Transverse colon (tissue), 4 donors: Measurements from ENCODE around the gene HSP90AA1. TPM values are rescaled to one million over a fixed set of nuclear protein-coding genes. Genes with fewer than 3 reads are reported as not detected.
"Not testable (repeated sequence)": the region's sequence is repeated elsewhere in the genome, so short reads cannot be mapped to it uniquely, and the experiment has no call there.

Experiments
- DNase-seq: peaks from one replicate; pipeline ENCODE4 v3.0.0-alpha.2; 2019
- H3K27ac ChIP-seq, 4 donors: fragments of 200-600 bp; sonication (generic); 2 replicates each; pipeline ENCODE4 v1.5.1; 2016 to 2018; ENCODE audit warnings: inconsistent platforms in 4 of 4
- H3K27me3 ChIP-seq: fragments of 200-600 bp; sonication (generic); 2 replicates; pipeline ENCODE4 v1.5.1; 2017; ENCODE audit warnings: inconsistent platforms
- H3K36me3 ChIP-seq, 4 donors: fragments of 200-600 bp; sonication (generic); 2 replicates each; pipeline ENCODE4 v1.5.1; 2017 to 2019; ENCODE audit warnings: inconsistent platforms in 4 of 4
- H3K4me1 ChIP-seq, 4 donors: fragments of 200-600 bp; sonication (generic); 2 replicates each; pipeline ENCODE4 v1.5.1; 2017 to 2020; ENCODE audit warnings: inconsistent platforms in 4 of 4
- H3K4me3 ChIP-seq, 4 donors: fragments of 200-600 bp; sonication (generic); 1 replicate in 1 of 4; 2 replicates in 3 of 4; pipeline versions ENCODE4 v1.5.1 to v1.6.1; 2017 to 2019; ENCODE audit warnings: inconsistent platforms in 4 of 4
- H3K9me3 ChIP-seq, 2 donors: fragments of 200-600 bp; sonication (generic); 2 replicates each; pipeline ENCODE4 v1.5.1; 2017 to 2019; ENCODE audit warnings: inconsistent platforms in 2 of 2
- EP300 ChIP-seq: sonication (generic); formaldehyde crosslinking; IDR thresholded peaks from one replicate; pipeline ENCODE4 v1.6.1; 2017; ENCODE audit warnings: antibody characterized with exemption, low read depth
- POLR2A ChIP-seq: fragments of 450-650 bp; IDR thresholded peaks from one replicate; pipeline ENCODE4 v1.6.1; 2016; ENCODE audit warnings: antibody characterized with exemption, mild to moderate bottlenecking, moderate library complexity
- POLR2AphosphoS5 ChIP-seq, 3 donors: sonication (generic); formaldehyde crosslinking; IDR thresholded peaks; one replicate each; pipeline ENCODE4 v1.6.1; 2016; ENCODE audit warnings: antibody characterized with exemption in 3 of 3
- WGBS, 2 donors: methylation state at CpG; one replicate each; pipeline ENCODE4 v1.1.5; 2018; ENCODE audit warnings: low coverage in 1 of 2; 5-methylcytosine and 5-hydroxymethylcytosine counted together
- in situ Hi-C, 4 donors: fragments of 200-750 bp; cut with MboI; loops; one replicate each; pipeline versions ENCODE4 v1.15.0 to v1.15.1; 2017; ENCODE audit warnings: low sequenced_read_pairs in 3 of 4, low pct_ligation_motif_present in 1 of 4, low pct_unique_long_range_greater_than_20kb in 1 of 4
- intact Hi-C: fragments of 100-400 bp; cut with DNase I; formaldehyde crosslinking; loops from one replicate; pipeline ENCODE4 v1.15.1; 2023; ENCODE audit warnings: low total_unique reads
- total RNA-seq, 4 donors: library from RNA; depleted of rRNA; stranded (reverse); fragments of >200 nt; gene quantifications; one replicate each; pipeline ENCODE4 v1.1.0, GENCODE V29; 2016
- TF ChIP-seq, protein P1 (sequence below), 5 experiments: fragments of 200-600 bp in 3 of 5; fragments of 450-650 bp in 2 of 5; sonication (generic) in 3 of 5; IDR thresholded peaks; 1 replicate in 2 of 5; 2 replicates in 3 of 5; pipeline ENCODE4 v1.5.1; 2016 to 2017; ENCODE audit warnings: antibody characterized with exemption in 5 of 5, inconsistent platforms in 3 of 5, mild to moderate bottlenecking in 2 of 5, moderate library complexity in 1 of 5

HSP90AA1 gene
- 100 to 1,000 TPM; 112 to 347 (median 235) TPM for total RNA-seq

GRCh38 chr14:102086972-102087761 lies at the start of gene HSP90AA1:
TSS of gene HSP90AA1 (minus strand) at chr14:102087044. CDS start at chr14:102086378, 666 bp downstream.
- Histone ChIP-seq H3K27ac (peak within 1 kb of the TSS; percentile 100), H3K4me1 (peaks cover 20 to 45% (median 38%) of the 10 kb centered on the region in 4 donors), H3K9me3 (no peaks in the 10 kb centered on the region), H3K36me3 (peaks cover 2 to 35% (median 18%) of the 10 kb centered on the region in 4 donors), H3K4me3 (peak within 1 kb of the TSS; percentile 95 to 99 (median 97)), H3K27me3 (no peaks in the 10 kb centered on the region)
- 0% methylated on average over 74 of the region's 106 CpGs; no CpG with 5 or more reads in 1 of the 2 donors for WGBS, 2 donors
- peak; percentile 99 for TF ChIP-seq POLR2A
- TF ChIP-seq, protein P1, sequence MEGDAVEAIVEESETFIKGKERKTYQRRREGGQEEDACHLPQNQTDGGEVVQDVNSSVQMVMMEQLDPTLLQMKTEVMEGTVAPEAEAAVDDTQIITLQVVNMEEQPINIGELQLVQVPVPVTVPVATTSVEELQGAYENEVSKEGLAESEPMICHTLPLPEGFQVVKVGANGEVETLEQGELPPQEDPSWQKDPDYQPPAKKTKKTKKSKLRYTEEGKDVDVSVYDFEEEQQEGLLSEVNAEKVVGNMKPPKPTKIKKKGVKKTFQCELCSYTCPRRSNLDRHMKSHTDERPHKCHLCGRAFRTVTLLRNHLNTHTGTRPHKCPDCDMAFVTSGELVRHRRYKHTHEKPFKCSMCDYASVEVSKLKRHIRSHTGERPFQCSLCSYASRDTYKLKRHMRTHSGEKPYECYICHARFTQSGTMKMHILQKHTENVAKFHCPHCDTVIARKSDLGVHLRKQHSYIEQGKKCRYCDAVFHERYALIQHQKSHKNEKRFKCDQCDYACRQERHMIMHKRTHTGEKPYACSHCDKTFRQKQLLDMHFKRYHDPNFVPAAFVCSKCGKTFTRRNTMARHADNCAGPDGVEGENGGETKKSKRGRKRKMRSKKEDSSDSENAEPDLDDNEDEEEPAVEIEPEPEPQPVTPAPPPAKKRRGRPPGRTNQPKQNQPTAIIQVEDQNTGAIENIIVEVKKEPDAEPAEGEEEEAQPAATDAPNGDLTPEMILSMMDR (IDR thresholded peaks at IDR 0.05): peak in 2 of 5 experiments; percentile 10 to 19
- TF ChIP-seq POLR2AphosphoS5 (IDR thresholded peaks at IDR 0.05): peak; percentile 100
- TF ChIP-seq EP300: no peak
- intact Hi-C loops: loop anchor here (5.0 kb wide), 1 partner anchor 120 kb away; no protein-coding TSS in a partner anchor
- peak; percentile 94 for DNase-seq
- in situ Hi-C loops: no loop called here

DNA sequence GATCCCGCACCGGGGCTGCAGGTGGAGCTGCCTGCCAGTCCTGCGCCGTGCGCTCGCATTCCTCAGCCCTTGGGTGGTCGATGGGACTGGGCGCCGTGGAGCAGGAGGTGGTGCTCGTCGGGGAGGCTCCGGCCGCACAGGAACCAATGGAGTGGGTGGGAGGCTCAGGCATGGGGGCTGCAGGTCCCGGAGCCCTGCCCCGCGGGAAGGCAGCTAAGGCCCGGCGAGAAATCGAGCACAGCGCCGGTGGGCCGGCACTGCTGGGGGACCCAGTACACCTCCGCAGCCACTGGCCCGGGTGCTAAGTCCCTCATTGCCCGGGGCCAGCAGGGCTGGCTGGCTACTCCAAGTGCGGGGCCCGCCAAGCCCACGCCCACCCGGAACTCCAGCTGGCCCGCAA lies 48.6 kb upstream of the HSP90AA1 start:
- in situ Hi-C loops, H3K36me3 ChIP-seq, H3K9me3 ChIP-seq, DNase-seq, H3K27ac ChIP-seq, H3K4me1 ChIP-seq, H3K27me3 ChIP-seq, H3K4me3 ChIP-seq, intact Hi-C loops: not testable (repeated sequence)
- WGBS, 2 donors: 98% methylated on average over 27 of the region's 30 CpGs; no CpG with 5 or more reads in 1 of the 2 donors

- H3K27me3 ChIP-seq, H3K4me3 ChIP-seq, in situ Hi-C loops, H3K27ac ChIP-seq, intact Hi-C loops, H3K4me1 ChIP-seq, H3K9me3 ChIP-seq, H3K36me3 ChIP-seq, DNase-seq: not testable (repeated sequence)
- WGBS, 2 donors: 85 to 90% methylated on average over 4 to 10 of the region's 10 CpGs
These were observed 47.9 kb upstream of the HSP90AA1 start for GRCh38 chr14:102134719-102135118.

DNA sequence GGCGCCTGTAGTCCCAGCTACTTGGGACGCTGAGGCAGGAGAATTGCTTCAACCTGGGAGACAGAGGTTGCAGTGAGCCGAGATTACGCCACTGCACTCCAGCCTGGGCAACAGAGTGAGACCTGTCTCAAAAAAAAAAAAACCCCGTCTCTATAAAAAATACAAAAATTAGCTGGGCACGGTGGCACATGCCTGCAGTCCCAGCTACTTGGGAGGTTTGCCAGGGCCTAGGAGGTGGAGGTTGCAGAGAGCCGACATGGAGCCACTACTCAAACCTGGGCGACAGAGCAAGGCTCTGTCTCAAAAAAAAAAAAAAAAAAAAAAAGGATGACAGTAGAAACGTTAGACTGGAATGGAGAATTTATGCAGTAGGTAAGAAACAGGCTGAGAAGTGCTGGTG lies 47.2 kb upstream of the HSP90AA1 start:
- H3K4me3 ChIP-seq, H3K27me3 ChIP-seq, H3K36me3 ChIP-seq, in situ Hi-C loops, H3K4me1 ChIP-seq, H3K27ac ChIP-seq, DNase-seq, H3K9me3 ChIP-seq, intact Hi-C loops: not testable (repeated sequence)
- 91 to 92% methylated on average over 6 to 9 of the region's 9 CpGs for WGBS, 2 donors

DNA sequence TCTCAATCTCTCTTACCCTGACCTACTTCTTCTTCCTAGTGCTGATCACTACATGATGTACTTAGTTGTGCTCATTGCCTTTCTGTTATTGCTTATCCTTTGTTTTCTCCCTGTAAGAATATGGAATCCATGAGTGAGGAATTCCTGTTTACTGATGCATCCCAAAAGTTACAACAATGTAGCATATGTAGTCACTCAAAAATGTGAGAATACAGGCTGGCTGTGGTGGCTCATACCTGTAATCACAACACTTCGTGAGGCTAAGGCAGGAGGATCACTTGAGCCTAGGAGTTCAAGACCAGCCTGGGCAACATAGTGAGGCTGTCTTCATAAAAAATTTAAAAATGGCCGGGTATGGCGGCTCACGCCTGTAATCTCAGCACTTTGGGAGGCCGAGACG lies 44.9 kb upstream of the HSP90AA1 start:
- peaks cover 0 to 2% (median 0%) of the 10 kb centered on the region in 4 donors for H3K4me1 ChIP-seq
- no peak overlapping the region for H3K27ac ChIP-seq
- TF ChIP-seq EP300: no peak
- no peak for TF ChIP-seq POLR2AphosphoS5 (IDR thresholded peaks at IDR 0.05)
- TF ChIP-seq, protein P1 (IDR thresholded peaks at IDR 0.05): no peak
- no peak for TF ChIP-seq POLR2A
- 80 to 81% methylated on average over 5 to 6 of the region's 6 CpGs for WGBS, 2 donors
- H3K27me3 ChIP-seq: no peaks in the 10 kb centered on the region
- no peak overlapping the region for H3K4me3 ChIP-seq
- in situ Hi-C loops (no loop called here), intact Hi-C loops (no loop called here)
- H3K9me3 ChIP-seq: no peaks in the 10 kb centered on the region
- no peak for DNase-seq
- H3K36me3 ChIP-seq: no peaks in the 10 kb centered on the region
